Measurements from ENCODE around the gene CLIC4.

CLIC4 gene

GRCh38 chr1:24859063-24860010 is 114.1 kb downstream of the CLIC4 start:
- DNase-seq (ENCODE audit: low read depth) = no peak

- DNase-seq (ENCODE audit: low read depth) = no peak
These were observed 115.6 kb downstream of the CLIC4 start for GRCh38 chr1:24860841-24861240.

DNA sequence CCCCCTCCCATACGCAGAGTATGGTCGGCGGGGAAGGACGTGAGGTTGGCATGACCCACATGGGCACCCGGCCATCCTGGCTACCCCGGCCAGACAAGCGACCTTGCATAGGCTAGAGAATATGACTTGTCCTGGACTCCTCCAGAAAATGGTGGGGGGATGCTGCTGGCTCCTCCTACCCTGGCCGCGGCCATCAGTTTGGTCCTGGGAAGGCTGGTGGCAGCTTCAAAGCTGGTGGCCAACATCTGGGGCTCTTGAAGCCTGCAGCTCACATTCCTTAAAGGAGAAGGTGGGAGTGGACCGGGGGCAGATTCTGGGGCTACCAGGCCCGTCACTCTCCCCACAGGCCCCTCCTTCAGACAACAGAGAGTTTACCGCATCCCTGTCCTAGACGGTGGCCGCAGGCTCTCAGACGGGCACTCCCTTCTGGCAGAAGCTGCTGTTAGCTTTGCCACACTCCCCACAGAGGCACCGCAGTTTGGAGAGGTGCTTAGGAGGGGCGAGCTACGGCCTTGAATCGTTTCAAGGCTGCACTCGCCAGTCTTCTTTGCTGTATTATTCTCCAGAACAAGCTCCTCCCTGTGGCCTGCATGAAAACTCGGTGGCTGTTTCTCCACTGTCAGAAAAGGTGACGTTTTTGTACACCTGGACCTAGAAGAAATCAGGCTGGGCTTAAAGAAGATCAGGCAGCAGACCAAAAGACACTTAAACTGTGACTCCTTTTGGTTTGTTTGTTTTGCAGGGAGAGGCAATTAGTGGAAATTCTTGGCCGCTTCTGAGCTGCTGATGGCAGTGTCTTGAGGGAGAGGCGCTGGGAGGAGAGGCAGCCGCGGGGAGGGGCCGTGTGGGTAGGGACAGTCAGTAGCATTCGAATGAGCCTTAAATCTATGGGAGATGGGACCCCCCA is 116.8 kb downstream of the CLIC4 start:
- DNase-seq (ENCODE audit: low read depth) = no peak

DNA sequence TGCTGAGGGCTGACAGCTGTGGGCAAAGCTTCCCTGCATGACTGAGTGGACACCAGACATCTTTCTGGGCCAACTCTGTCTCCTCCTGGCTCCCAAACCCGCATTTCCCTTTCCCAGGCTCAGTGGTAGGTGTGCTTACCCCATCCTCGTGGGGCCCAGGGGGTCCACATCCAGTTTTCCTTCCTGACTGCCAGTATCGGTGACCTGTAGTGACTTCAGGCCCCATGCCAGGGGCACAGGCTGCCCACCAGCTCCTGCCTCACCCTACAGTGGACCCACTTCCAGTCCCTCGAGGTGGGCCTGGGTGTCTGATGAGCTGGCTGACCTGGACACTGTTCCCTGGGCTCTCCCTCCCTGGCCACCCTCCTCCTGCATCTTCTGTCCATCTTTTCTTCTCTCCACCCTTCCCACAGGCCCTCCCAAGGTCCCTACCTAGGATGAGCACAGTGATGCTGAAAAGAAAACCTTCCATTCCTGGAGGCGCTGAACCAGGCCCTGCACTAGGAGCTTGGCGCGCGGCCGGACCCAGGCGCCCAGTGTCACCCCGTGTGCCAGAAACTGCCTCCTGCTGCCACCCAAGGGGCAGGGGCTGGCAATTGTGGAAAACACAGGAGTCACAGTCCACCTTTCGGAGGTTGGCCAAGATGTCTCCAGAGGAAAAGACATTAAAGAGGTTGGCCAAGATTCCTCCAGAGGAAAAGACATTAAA is 117.7 kb downstream of the CLIC4 start:
- no peak for DNase-seq (ENCODE audit: low read depth)

DNA sequence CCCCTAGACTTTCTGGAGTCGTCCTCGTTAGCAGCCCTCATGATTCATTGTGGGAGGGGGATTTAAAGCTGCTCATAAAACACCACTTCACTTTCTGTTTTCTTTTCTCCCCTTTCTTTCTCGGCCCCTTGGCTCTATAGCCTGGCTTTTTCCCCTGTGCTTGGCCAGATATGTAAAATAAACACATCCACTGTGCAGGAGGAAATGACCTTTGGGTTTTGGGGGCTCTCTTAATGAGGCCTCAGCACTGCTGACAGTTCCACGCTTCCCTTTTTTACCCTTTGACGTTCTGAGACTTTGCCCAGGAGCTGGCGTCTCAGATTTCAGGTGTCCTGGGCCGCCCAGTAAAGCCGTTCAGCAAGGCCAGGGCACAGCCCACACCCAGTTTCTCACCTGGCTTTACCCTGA is 119.1 kb downstream of the CLIC4 start:
- DNase-seq (ENCODE audit: low read depth) = no peak

GRCh38 chr1:24865168-24865567 is 119.9 kb downstream of the CLIC4 start:
- DNase-seq (ENCODE audit: low read depth) = no peak

DNA sequence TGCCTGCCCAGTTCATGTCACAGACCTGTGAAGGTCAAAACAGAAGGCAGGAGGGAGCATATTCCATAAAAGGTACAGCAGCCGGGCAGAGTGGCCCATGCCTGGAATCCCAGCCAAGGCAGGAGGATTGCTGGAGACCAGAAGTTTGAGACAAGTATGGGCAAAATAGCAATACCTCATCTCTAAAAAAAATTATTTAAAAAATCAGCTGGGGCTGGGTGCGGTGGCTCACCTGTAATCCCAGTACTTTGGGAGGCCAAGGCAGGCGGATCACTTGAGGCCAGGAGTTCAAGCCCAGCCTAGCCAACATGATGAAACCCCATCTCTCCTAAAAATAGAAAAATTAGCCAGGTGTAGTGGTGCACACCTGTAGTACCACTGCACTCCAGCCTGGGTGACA is 120.3 kb downstream of the CLIC4 start:
- DNase-seq (ENCODE audit: low read depth) = no peak

DNA sequence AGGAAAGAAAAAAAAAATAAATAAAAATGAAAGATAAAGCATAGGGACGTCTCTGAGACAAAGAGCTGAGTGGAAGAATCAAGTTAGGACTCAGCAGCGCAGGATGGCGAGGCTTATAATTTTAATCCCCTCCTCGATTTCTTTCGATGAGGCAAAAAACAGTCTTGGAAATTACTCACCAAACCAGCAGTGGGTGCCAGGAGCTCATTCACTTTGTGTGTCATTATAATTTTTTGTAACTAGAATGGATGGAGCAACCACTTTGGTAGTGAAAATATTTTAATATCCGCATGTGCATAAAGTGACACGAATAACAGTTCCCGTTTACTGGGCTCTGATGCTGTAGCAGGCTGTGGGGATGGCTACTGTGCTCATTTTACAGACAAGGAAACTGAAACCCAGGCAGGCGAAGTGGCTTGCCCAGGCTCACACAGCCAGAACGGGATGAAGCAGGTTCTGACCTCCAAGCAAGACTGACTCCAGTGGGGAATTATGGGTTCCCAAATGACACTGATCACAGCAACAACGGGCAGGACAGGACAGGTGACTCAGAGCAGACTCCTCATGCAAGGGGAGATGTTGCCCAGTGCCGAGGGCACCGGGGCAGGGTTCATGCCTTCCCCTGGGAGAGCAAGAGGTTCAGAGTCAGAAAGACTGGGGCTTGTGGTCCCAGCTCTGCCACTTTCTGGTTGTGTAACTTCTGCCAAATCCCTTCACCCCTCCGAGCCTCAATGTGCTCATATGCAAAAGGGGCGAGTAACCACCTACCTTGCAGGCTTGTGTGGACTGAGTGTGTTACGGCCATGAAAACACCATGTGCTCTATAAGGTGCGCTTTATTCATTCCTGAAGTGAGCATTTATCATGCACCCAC is 121.2 kb downstream of the CLIC4 start:
- no peak for DNase-seq (ENCODE audit: low read depth)

- no peak for DNase-seq (ENCODE audit: low read depth)
These were observed 122.0 kb downstream of the CLIC4 start for GRCh38 chr1:24867084-24867870.

DNA sequence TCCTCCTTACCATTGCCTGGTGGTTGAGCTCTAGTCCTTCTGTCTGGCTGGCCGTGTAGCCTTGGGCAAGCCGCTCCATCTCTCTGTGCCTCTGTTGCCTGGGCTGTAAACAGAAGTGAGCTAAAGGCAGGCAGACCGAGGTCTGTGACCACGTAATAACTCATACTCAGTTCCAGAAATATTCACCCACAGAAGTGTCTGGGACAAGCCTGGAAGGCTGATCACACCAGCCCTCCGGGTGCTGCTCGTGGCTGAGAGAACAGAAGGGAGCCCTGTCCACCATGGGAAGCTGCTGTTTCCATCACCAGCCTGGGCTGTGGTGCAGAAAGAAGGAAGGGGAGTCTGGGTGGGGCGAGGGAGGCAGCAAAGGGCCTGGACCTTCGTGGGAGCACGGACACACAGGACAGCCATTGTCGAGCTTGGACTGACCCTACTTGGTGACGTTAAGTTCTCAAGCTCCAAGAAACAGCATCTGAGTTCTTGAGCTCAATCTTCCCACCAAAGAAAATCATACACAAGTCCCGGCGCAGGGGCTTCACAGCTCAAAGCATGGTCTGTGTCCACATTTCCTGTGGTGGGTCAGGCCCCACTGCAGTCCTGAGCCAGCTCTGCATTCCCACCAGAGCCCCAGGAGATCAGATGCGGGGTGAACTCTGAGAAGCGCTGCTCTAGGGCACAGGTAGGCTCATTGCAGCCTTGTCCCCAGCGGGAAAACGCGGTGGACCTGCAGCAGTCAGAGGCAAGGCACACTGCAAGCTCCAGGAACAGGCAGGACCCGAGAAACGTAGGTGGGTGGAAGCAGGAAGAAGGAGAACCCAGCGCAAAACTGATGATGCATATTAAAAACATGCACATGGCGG is 123.0 kb downstream of the CLIC4 start:
- DNase-seq (ENCODE audit: low read depth) = no peak

GRCh38 chr1:24870551-24871195 is 125.4 kb downstream of the CLIC4 start:
- DNase-seq (ENCODE audit: low read depth) = no peak

- DNase-seq (ENCODE audit: low read depth) = no peak
These were observed 126.2 kb downstream of the CLIC4 start for GRCh38 chr1:24871306-24871901.

- DNase-seq (ENCODE audit: low read depth) = no peak
These were observed 127.0 kb downstream of the CLIC4 start for GRCh38 chr1:24872061-24872850.

GRCh38 chr1:24873148-24873547 is 127.9 kb downstream of the CLIC4 start:
- no peak for DNase-seq (ENCODE audit: low read depth)

DNA sequence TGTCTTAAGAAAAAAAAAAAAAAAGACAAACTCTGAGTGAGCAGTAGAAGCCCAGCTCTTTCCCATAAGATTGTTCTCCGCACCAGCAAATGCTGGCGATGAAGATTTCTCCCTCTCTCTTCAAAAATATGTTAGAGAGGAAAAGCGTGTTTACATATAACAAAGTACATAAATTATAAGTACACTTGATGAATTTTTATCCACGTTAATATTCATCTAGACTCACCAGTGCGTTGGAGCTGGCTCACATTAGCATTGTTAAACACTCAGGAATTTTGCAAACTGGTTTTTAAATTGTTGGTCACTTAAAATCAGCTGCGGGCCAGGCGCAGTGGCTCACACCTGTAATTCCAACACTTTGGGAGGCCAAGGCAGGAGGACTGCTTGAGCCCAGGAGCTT is 128.8 kb downstream of the CLIC4 start:
- DNase-seq (ENCODE audit: low read depth) = no peak

- no peak for DNase-seq (ENCODE audit: low read depth)
These were observed 129.5 kb downstream of the CLIC4 start for GRCh38 chr1:24874611-24875234.

- DNase-seq (ENCODE audit: low read depth) = no peak
These were observed 130.0 kb downstream of the CLIC4 start for GRCh38 chr1:24875257-24875656.
